ENCODE results near the gene HES3.

Gene HES3

GRCh38 chr1:6265151-6265550, 21.2 kb downstream of the HES3 start:
- DNase-seq = no peak

GRCh38 chr1:6266641-6267040, 22.7 kb downstream of the HES3 start:
- DNase-seq = no peak

GRCh38 chr1:6267686-6268322, 23.8 kb downstream of the HES3 start:
- DNase-seq = no peak

- DNase-seq = no peak
Measured at GRCh38 chr1:6268415-6268814, 24.4 kb downstream of the HES3 start.

GRCh38 chr1:6269296-6269695, 25.3 kb downstream of the HES3 start:
- DNase-seq = no peak

- DNase-seq = no peak
Measured at GRCh38 chr1:6269720-6270400, 25.9 kb downstream of the HES3 start.

- no peak for DNase-seq
Measured at GRCh38 chr1:6270401-6270800, 26.4 kb downstream of the HES3 start.

- no peak for DNase-seq
Measured at GRCh38 chr1:6271006-6271405, 27.0 kb downstream of the HES3 start.

GRCh38 chr1:6271554-6271953, 27.6 kb downstream of the HES3 start:
- DNase-seq = no peak

- no peak for DNase-seq
Measured at GRCh38 chr1:6272452-6272851, 28.5 kb downstream of the HES3 start.

GRCh38 chr1:6272868-6273267, 28.9 kb downstream of the HES3 start:
- no peak for DNase-seq

- DNase-seq = no peak
Measured at GRCh38 chr1:6273380-6273891, 29.5 kb downstream of the HES3 start.

- DNase-seq = no peak
Measured at GRCh38 chr1:6274102-6274501, 30.1 kb downstream of the HES3 start.

- DNase-seq = no peak
Measured at GRCh38 chr1:6274622-6275139, 30.7 kb downstream of the HES3 start.

- no peak for DNase-seq
Measured at GRCh38 chr1:6275826-6276782, 32.1 kb downstream of the HES3 start.

- no peak for DNase-seq
Measured at GRCh38 chr1:6276811-6277555, 33.0 kb downstream of the HES3 start.

- no peak for DNase-seq
Measured at GRCh38 chr1:6278263-6278662, 34.3 kb downstream of the HES3 start.

- no peak for DNase-seq
Measured at GRCh38 chr1:6279066-6279465, 35.1 kb downstream of the HES3 start.

- DNase-seq = no peak
Measured at GRCh38 chr1:6279613-6280383, 35.8 kb downstream of the HES3 start.

GRCh38 chr1:6280761-6281451, 36.9 kb downstream of the HES3 start:
- DNase-seq = no peak
